Left renal pelvis (tissue), 4 donors: Measurements from ENCODE around the gene DLD. TPM values are rescaled to one million over a fixed set of nuclear protein-coding genes. Genes with fewer than 3 reads are reported as not detected.
"Not testable (repeated sequence)": the region's sequence is repeated elsewhere in the genome, so short reads cannot be mapped to it uniquely, and the experiment has no call there.

Experiments
- DNase-seq, 4 donors: peaks; one replicate each; pipeline ENCODE4 v3.0.0-alpha.2; 2013; ENCODE audit warnings: low read depth in 4 of 4, low spot score in 3 of 4
- polyA plus RNA-seq, 4 donors: library from polyadenylated mRNA; unstranded; fragments of 120-200 nt; gene quantifications; one replicate each; pipeline ENCODE4 v1.2.1, GENCODE V29; 2013; ENCODE audit not compliant: insufficient read length in 4 of 4

DLD gene
- polyA plus RNA-seq, 4 donors, result 68.2 to 146 (median 118) TPM

GRCh38 chr7:107911981-107912380 lies 21.0 kb downstream of the DLD start:
- no peak for DNase-seq

GRCh38 chr7:107913851-107914250 lies 22.9 kb downstream of the DLD start:
- DNase-seq, result no peak

GRCh38 chr7:107914831-107915230 lies 23.8 kb downstream of the DLD start:
- DNase-seq, result no peak

- no peak for DNase-seq
Observed at GRCh38 chr7:107915541-107915940, 24.6 kb downstream of the DLD start.

- DNase-seq, result no peak
Observed at GRCh38 chr7:107917763-107918651, 27.0 kb downstream of the DLD start.

GRCh38 chr7:107918948-107919347 lies 28.0 kb downstream of the DLD start:
- DNase-seq, result no peak

- DNase-seq, result no peak
Observed at GRCh38 chr7:107920048-107920772, 29.2 kb downstream of the DLD start.

GRCh38 chr7:107921826-107922225 lies 30.8 kb downstream of the DLD start:
- DNase-seq, result not testable (repeated sequence)

GRCh38 chr7:107922886-107923285 lies 31.9 kb downstream of the DLD start:
- no peak for DNase-seq

- DNase-seq, result no peak
Observed at GRCh38 chr7:107924841-107925504, 34.0 kb downstream of the DLD start.

GRCh38 chr7:107926481-107926880 lies 35.5 kb downstream of the DLD start:
- DNase-seq, result no peak

- no peak for DNase-seq
Observed at GRCh38 chr7:107931740-107932515, 40.9 kb downstream of the DLD start.

GRCh38 chr7:107932805-107933204 lies 41.8 kb downstream of the DLD start:
- no peak for DNase-seq

- DNase-seq, result no peak
Observed at GRCh38 chr7:107933386-107934013, 42.5 kb downstream of the DLD start.

- DNase-seq, result no peak
Observed at GRCh38 chr7:107934991-107935770, 44.2 kb downstream of the DLD start.

- DNase-seq, result no peak
Observed at GRCh38 chr7:107936312-107936711, 45.3 kb downstream of the DLD start.

GRCh38 chr7:107937531-107937930 lies 46.5 kb downstream of the DLD start:
- no peak for DNase-seq

- DNase-seq, result no peak
Observed at GRCh38 chr7:107938456-107939250, 47.7 kb downstream of the DLD start.
